Gastrocnemius medialis (tissue), 4 donors: ENCODE measurements around the gene NUDT2.

Source experiments
- POLR2A ChIP-seq, 2 donors: fragments of 450-650 bp; IDR thresholded peaks; one replicate each; pipeline ENCODE4 v1.6.1; 2017; ENCODE audit warnings: antibody characterized with exemption in 2 of 2, mild to moderate bottlenecking in 2 of 2, moderate library complexity in 2 of 2
- TF ChIP-seq, protein P1 (sequence below), 5 experiments: fragments of 450-650 bp in 3 of 5; fragments of 200-600 bp in 2 of 5; sonication (generic) in 2 of 5; IDR thresholded peaks in 4 of 5; conservative IDR thresholded peaks in 1 of 5; 1 replicate in 4 of 5; 2 replicates in 1 of 5; pipeline ENCODE4 v1.5.1; 2016 to 2019; ENCODE audit warnings: antibody characterized with exemption in 5 of 5, mild to moderate bottlenecking in 3 of 5, moderate library complexity in 3 of 5

DNA sequence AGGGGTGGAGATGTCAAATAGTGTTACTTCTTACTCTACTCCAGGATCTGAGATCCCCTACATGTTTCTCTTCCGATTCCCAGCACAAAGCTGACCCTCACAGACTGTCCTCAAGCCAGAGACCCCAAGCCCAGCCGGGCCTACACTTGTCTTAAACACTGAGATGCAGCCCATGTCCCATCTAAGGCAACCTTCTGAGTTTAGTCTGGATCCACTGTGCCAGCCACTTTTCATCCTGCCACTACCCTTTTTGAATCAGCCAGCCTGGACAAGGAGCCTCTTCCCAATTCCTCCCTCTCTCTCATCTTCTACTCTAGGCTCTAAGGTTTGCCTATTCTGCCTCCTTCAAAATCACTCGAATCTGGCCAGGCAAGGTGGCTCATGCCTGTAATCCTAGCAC, 53.5 kb downstream of the NUDT2 start:
- TF ChIP-seq, protein P1, sequence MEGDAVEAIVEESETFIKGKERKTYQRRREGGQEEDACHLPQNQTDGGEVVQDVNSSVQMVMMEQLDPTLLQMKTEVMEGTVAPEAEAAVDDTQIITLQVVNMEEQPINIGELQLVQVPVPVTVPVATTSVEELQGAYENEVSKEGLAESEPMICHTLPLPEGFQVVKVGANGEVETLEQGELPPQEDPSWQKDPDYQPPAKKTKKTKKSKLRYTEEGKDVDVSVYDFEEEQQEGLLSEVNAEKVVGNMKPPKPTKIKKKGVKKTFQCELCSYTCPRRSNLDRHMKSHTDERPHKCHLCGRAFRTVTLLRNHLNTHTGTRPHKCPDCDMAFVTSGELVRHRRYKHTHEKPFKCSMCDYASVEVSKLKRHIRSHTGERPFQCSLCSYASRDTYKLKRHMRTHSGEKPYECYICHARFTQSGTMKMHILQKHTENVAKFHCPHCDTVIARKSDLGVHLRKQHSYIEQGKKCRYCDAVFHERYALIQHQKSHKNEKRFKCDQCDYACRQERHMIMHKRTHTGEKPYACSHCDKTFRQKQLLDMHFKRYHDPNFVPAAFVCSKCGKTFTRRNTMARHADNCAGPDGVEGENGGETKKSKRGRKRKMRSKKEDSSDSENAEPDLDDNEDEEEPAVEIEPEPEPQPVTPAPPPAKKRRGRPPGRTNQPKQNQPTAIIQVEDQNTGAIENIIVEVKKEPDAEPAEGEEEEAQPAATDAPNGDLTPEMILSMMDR (IDR thresholded peaks at IDR 0.05 in 4 of 5, conservative IDR thresholded peaks at IDR 0.05 in 1 of 5), result no peak
- TF ChIP-seq POLR2A (IDR thresholded peaks at IDR 0.05), result no peak
